OCI-LY1 (cell line): ENCODE data around the gene DHRS3.

Experiments
- H2AFZ ChIP-seq: fragments of 200-600 bp; sonication (generic), shearing (Covaris generic); 2 replicates; pipeline ENCODE4 v1.6.0; 2014; ENCODE audit warnings: antibody characterized with exemption, mild to moderate bottlenecking, low read length
- H3F3A ChIP-seq: fragments of 200-600 bp; sonication (generic), shearing (Covaris generic); 2 replicates; pipeline ENCODE4 v1.6.0; 2014; ENCODE audit warnings: mild to moderate bottlenecking, antibody characterized with exemption, low read length, moderate library complexity; ENCODE audit not compliant: insufficient read depth
- H3K27ac ChIP-seq: fragments of 200-600 bp; sonication (generic); 2 replicates; pipeline ENCODE4 v1.5.1; 2014; ENCODE audit warnings: low read length, mixed run types, mild to moderate bottlenecking, low read depth; ENCODE audit not compliant: poor library complexity, severe bottlenecking
- H3K27me3 ChIP-seq: fragments of 200-600 bp; sonication (generic); 2 replicates; pipeline ENCODE4 v1.6.0; 2014; ENCODE audit warnings: antibody characterized with exemption, mild to moderate bottlenecking, low read length, moderate library complexity; ENCODE audit not compliant: insufficient read depth
- H3K36me3 ChIP-seq: fragments of 200-600 bp; sonication (generic); 2 replicates; pipeline ENCODE4 v1.6.1; 2014; ENCODE audit warnings: mild to moderate bottlenecking, antibody characterized with exemption, low read length, moderate library complexity, mixed read lengths; ENCODE audit not compliant: insufficient read depth
- H3K4me1 ChIP-seq: fragments of 200-600 bp; sonication (generic); 2 replicates; pipeline ENCODE4 v1.5.1; 2014; ENCODE audit warnings: mild to moderate bottlenecking, low read length, moderate library complexity; ENCODE audit not compliant: insufficient read depth, severe bottlenecking
- H3K4me2 ChIP-seq: fragments of 200-600 bp; sonication (generic), shearing (Covaris generic); 2 replicates; pipeline ENCODE4 v1.6.1; 2014; ENCODE audit warnings: low read length
- H3K4me3 ChIP-seq: fragments of 200-600 bp; sonication (generic); 2 replicates; pipeline ENCODE4 v1.5.1; 2014; ENCODE audit warnings: low read length, low read depth, mild to moderate bottlenecking, mixed read lengths; ENCODE audit not compliant: poor library complexity, severe bottlenecking
- H3K79me2 ChIP-seq: fragments of 200-600 bp; shearing (Covaris generic); 2 replicates; pipeline ENCODE4 v1.6.1; 2016; ENCODE audit warnings: mixed run types, low read length, mixed read lengths; ENCODE audit not compliant: insufficient read depth
- H3K9ac ChIP-seq: fragments of 200-600 bp; sonication (generic), shearing (Covaris generic); 2 replicates; pipeline ENCODE4 v1.6.1; 2014; ENCODE audit warnings: mild to moderate bottlenecking, low read length, mixed read lengths
- H3K9me2 ChIP-seq: fragments of 200-600 bp; sonication (generic), shearing (Covaris generic); 2 replicates; pipeline ENCODE4 v1.6.1; 2014; ENCODE audit warnings: low read depth, mild to moderate bottlenecking, low read length, mixed read lengths
- H3K9me3 ChIP-seq: fragments of 200-600 bp; shearing (Covaris generic); 2 replicates; pipeline ENCODE4 v1.6.1; 2014; ENCODE audit warnings: low read length, mixed read lengths
- H4K20me1 ChIP-seq: fragments of 200-600 bp; sonication (generic), shearing (Covaris generic); 2 replicates; pipeline ENCODE4 v1.6.0; 2016; ENCODE audit warnings: mild to moderate bottlenecking, low read length; ENCODE audit not compliant: insufficient read depth
- CTCF ChIP-seq: fragments of 200-600 bp; sonication (generic), shearing (Covaris generic); IDR thresholded peaks from 2 replicates; pipeline ENCODE4 v1.5.1; 2017; ENCODE audit warnings: mild to moderate bottlenecking, antibody characterized with exemption, low read length, moderate library complexity, mixed read lengths
- EZH2 ChIP-seq: fragments of 200-600 bp; sonication (generic), shearing (Covaris generic); IDR thresholded peaks from 2 replicates; pipeline ENCODE4 v1.8.0; 2017; ENCODE audit warnings: borderline replicate concordance, mixed run types, mild to moderate bottlenecking, antibody characterized with exemption, low read length, moderate library complexity, mixed read lengths

The DHRS3 gene

GRCh38 chr1:12529640-12530174, 88.3 kb downstream of the DHRS3 start:
- Histone ChIP-seq H4K20me1 (no peaks in the 10 kb centered on the region), H3K27ac (no peak overlapping the region), H3K79me2 (no peaks in the 10 kb centered on the region), H3K4me1 (no peaks in the 10 kb centered on the region), H3K27me3 (no peaks in the 10 kb centered on the region), H3K9me3 (no peaks in the 10 kb centered on the region), H2AFZ (no peak overlapping the region), H3F3A (no peaks in the 10 kb centered on the region), H3K4me2 (no peak overlapping the region), H3K36me3 (no peaks in the 10 kb centered on the region), H3K9me2 (no peaks in the 10 kb centered on the region), H3K4me3 (no peak overlapping the region), H3K9ac (no peak overlapping the region)
- TF ChIP-seq CTCF (no peak), EZH2 (no peak)

GRCh38 chr1:12528021-12528852, 89.8 kb downstream of the DHRS3 start:
- Histone ChIP-seq H3K27me3 (no peaks in the 10 kb centered on the region), H2AFZ (no peak overlapping the region), H3K4me3 (no peak overlapping the region), H3K4me1 (no peaks in the 10 kb centered on the region), H4K20me1 (no peaks in the 10 kb centered on the region), H3K9me3 (no peaks in the 10 kb centered on the region), H3K36me3 (no peaks in the 10 kb centered on the region), H3K79me2 (no peaks in the 10 kb centered on the region), H3K9me2 (no peaks in the 10 kb centered on the region), H3F3A (no peaks in the 10 kb centered on the region), H3K9ac (no peak overlapping the region), H3K27ac (no peak overlapping the region), H3K4me2 (no peak overlapping the region)
- TF ChIP-seq CTCF (no peak), EZH2 (no peak)

- no peak overlapping the region for H3K27ac ChIP-seq
- H3K27me3 ChIP-seq = no peaks in the 10 kb centered on the region
- no peaks in the 10 kb centered on the region for H3F3A ChIP-seq
- H3K9me2 ChIP-seq = no peaks in the 10 kb centered on the region
- no peak overlapping the region for H2AFZ ChIP-seq
- H3K36me3 ChIP-seq = no peaks in the 10 kb centered on the region
- H3K4me3 ChIP-seq = no peak overlapping the region
- H4K20me1 ChIP-seq = no peaks in the 10 kb centered on the region
- no peaks in the 10 kb centered on the region for H3K79me2 ChIP-seq
- no peak overlapping the region for H3K4me2 ChIP-seq
- no peaks in the 10 kb centered on the region for H3K4me1 ChIP-seq
- H3K9ac ChIP-seq = no peak overlapping the region
- no peak for TF ChIP-seq CTCF
- TF ChIP-seq EZH2 = no peak
- no peaks in the 10 kb centered on the region for H3K9me3 ChIP-seq
Observed at GRCh38 chr1:12527564-12527963, 90.4 kb downstream of the DHRS3 start.
